HCT116 (cell line): ENCODE results near the gene ARFGAP3. TPM values are rescaled to one million over a fixed set of nuclear protein-coding genes. Genes with fewer than 3 reads are reported as not detected.

Experiments
- ATAC-seq: fragments of 200-7000 bp; cut with Tn5 transposase; 2 replicates; pipeline ENCODE4 v1.9.1; 2020; ENCODE audit warnings: mild to moderate bottlenecking, moderate library complexity
- BruUV-seq: library from RNA; stranded (reverse); fragments of 400-500 nt; replicated peaks from 2 replicates; lab custom pipeline; 2021; lab: Mats Ljungman, UMichigan
- CTCF ChIA-PET: fragments of 300-600 bp; sonication (Branson Sonifier 250); formaldehyde crosslinking; loops from one replicate; lab custom pipeline; 2021; ENCODE audit warnings: antibody characterized with exemption; lab: Charles Lee
- POLR2A ChIA-PET: fragments of 300-600, 350-600 bp; sonication (Branson Sonifier 250); formaldehyde crosslinking; loops from one replicate; lab custom pipeline; 2021; ENCODE audit warnings: antibody characterized with exemption; lab: Charles Lee
- RAD21 ChIA-PET, 2 experiments: fragments of 300-600 bp; sonication (Branson Sonifier 250); formaldehyde crosslinking; loops; one replicate each; lab custom pipeline; 2023; ENCODE audit warnings: low total read pairs in 2 of 2; ENCODE audit not compliant: uncharacterized antibody in 2 of 2, unreplicated experiment in 2 of 2, low non-redundant PET in 1 of 2; lab: Charles Lee
- DNase-seq: peaks from one replicate; pipeline ENCODE4 v3.0.0-alpha.2; 2010; ENCODE audit warnings: low read depth, low spot score
- H2AFZ ChIP-seq: fragments of 200-600 bp; shearing (Covaris generic), sonication (generic); 2 replicates; pipeline ENCODE4 v1.6.1; 2017; ENCODE audit warnings: low read depth, mixed run types, mixed read lengths, antibody characterized with exemption, low read length; ENCODE audit not compliant: poor library complexity, severe bottlenecking
- H3K27ac ChIP-seq: 2 replicates; pipeline ENCODE4 v1.5.1; 2012; ENCODE audit warnings: low read depth, low read length
- H3K27me3 ChIP-seq: fragments of 200-600 bp; sonication (generic); 2 replicates; pipeline ENCODE4 v1.6.1; 2016; ENCODE audit warnings: mixed run types, low read length, mixed read lengths; ENCODE audit not compliant: insufficient read depth
- H3K36me3 ChIP-seq, 2 experiments: fragments of 200-500 bp in 1 of 2; fragments of 200-600 bp in 1 of 2; sonication (Bioruptor generic) in 1 of 2; sonication (generic) in 1 of 2; 2 replicates each; pipeline versions ENCODE4 v1.5.1 to v1.6.1; 2014 to 2016; ENCODE audit warnings: low read length in 2 of 2, inconsistent platforms in 1 of 2, mixed read lengths in 1 of 2, mixed run types in 1 of 2; ENCODE audit not compliant: insufficient read depth in 2 of 2, control insufficient read depth in 1 of 2
- H3K4me1 ChIP-seq, 2 experiments: fragments of 200-600 bp in 1 of 2; sonication (generic) in 1 of 2; 2 replicates each; pipeline versions ENCODE4 v1.5.1 to v1.6.1; 2012 to 2017; ENCODE audit warnings: low read length in 2 of 2, inconsistent platforms in 1 of 2, mild to moderate bottlenecking in 1 of 2, mixed read lengths in 1 of 2, mixed run types in 1 of 2, moderate library complexity in 1 of 2; ENCODE audit not compliant: insufficient read depth in 2 of 2, control insufficient read depth in 1 of 2
- H3K4me2 ChIP-seq: fragments of 200-600 bp; sonication (generic); 2 replicates; pipeline ENCODE4 v1.6.1; 2017; ENCODE audit warnings: mixed run types, low read length, mixed read lengths
- H3K4me3 ChIP-seq, 2 experiments: fragments of 200-600 bp in 1 of 2; sonication (generic) in 1 of 2; replicated peaks in 1 of 2; 2 replicates each; pipeline ENCODE4 v1.5.1; 2011 to 2016; ENCODE audit warnings: low read length in 2 of 2, control low read depth in 1 of 2, low read depth in 1 of 2, mild to moderate bottlenecking in 1 of 2, mixed read lengths in 1 of 2, mixed run types in 1 of 2
- H3K79me2 ChIP-seq: fragments of 200-600 bp; sonication (generic); 2 replicates; pipeline ENCODE4 v1.6.1; 2017; ENCODE audit warnings: mild to moderate bottlenecking, mixed run types, low read length, moderate library complexity, mixed read lengths; ENCODE audit not compliant: insufficient read depth
- H3K9ac ChIP-seq: fragments of 200-600 bp; sonication (generic); 2 replicates; pipeline ENCODE4 v1.6.1; 2016; ENCODE audit warnings: low read length, mixed read lengths
- H3K9me2 ChIP-seq: fragments of 200-600 bp; sonication (generic), shearing (Covaris generic); 2 replicates; pipeline ENCODE4 v1.6.1; 2017; ENCODE audit warnings: mixed run types, mild to moderate bottlenecking, moderate library complexity; ENCODE audit not compliant: insufficient read depth
- H3K9me3 ChIP-seq, 2 experiments: fragments of 200-500 bp in 1 of 2; fragments of 200-600 bp in 1 of 2; sonication (Bioruptor generic) in 1 of 2; sonication (generic) in 1 of 2; 2 replicates each; pipeline ENCODE4 v1.6.1; 2014 to 2017; ENCODE audit warnings: low read length in 2 of 2, mixed read lengths in 2 of 2, inconsistent platforms in 1 of 2, low read depth in 1 of 2, mild to moderate bottlenecking in 1 of 2, mixed run types in 1 of 2, moderate library complexity in 1 of 2; ENCODE audit not compliant: control insufficient read depth in 1 of 2, insufficient read depth in 1 of 2
- H4K20me1 ChIP-seq: fragments of 200-600 bp; sonication (generic), shearing (Covaris generic); 2 replicates; pipeline ENCODE4 v1.6.1; 2017; ENCODE audit warnings: mixed run types, mild to moderate bottlenecking, moderate library complexity; ENCODE audit not compliant: insufficient read depth
- ATF3 ChIP-seq: IDR thresholded peaks from 2 replicates; pipeline ENCODE4 v1.6.1; 2012
- CBX3 ChIP-seq: IDR thresholded peaks from 2 replicates; pipeline ENCODE4 v1.6.1; 2012; ENCODE audit warnings: low read depth
- CEBPB ChIP-seq: IDR thresholded peaks from 2 replicates; pipeline ENCODE4 v1.6.1; 2012; ENCODE audit warnings: low read depth
- CTCF ChIP-seq, 3 experiments: fragments of 200-600 bp in 1 of 3; sonication (generic) in 1 of 3; IDR thresholded peaks in 2 of 3; conservative IDR thresholded peaks in 1 of 3; 2 replicates each; pipeline ENCODE4 v1.5.1; 2012 to 2017; ENCODE audit warnings: low read depth in 2 of 3, low read length in 2 of 3, antibody characterized with exemption in 1 of 3, borderline replicate concordance in 1 of 3, control low read depth in 1 of 3, mild to moderate bottlenecking in 1 of 3, mixed read lengths in 1 of 3, mixed run types in 1 of 3, moderate library complexity in 1 of 3; ENCODE audit not compliant: insufficient read depth in 1 of 3
- EGR1 ChIP-seq: IDR thresholded peaks from 2 replicates; pipeline ENCODE4 v1.6.1; 2012; ENCODE audit warnings: low read depth
- ELF1 ChIP-seq: IDR thresholded peaks from 2 replicates; pipeline ENCODE4 v1.6.1; 2012; ENCODE audit warnings: low read depth, borderline replicate concordance
- EZH2 ChIP-seq: fragments of 200-600 bp; sonication (generic); IDR thresholded peaks from 2 replicates; pipeline ENCODE4 v1.6.1; 2017; ENCODE audit warnings: antibody characterized with exemption, mixed run types
- EZH2phosphoT487 ChIP-seq: fragments of 200-600 bp; IDR thresholded peaks from 2 replicates; pipeline ENCODE4 v1.6.1; 2018; ENCODE audit warnings: antibody characterized with exemption, borderline replicate concordance
- MAX ChIP-seq: IDR thresholded peaks from 2 replicates; pipeline ENCODE4 v1.6.1; 2012
- POLR2A ChIP-seq: IDR thresholded peaks from 2 replicates; pipeline ENCODE4 v1.7.0; 2011; ENCODE audit warnings: borderline replicate concordance; ENCODE audit not compliant: insufficient read depth, insufficient read length; ENCODE audit errors: extremely low read depth
- POLR2AphosphoS5 ChIP-seq: IDR thresholded peaks from 2 replicates; pipeline ENCODE4 v1.6.1; 2011; ENCODE audit warnings: mild to moderate bottlenecking, low read depth, low read length, moderate library complexity
- RAD21 ChIP-seq: IDR thresholded peaks from 2 replicates; pipeline ENCODE4 v1.6.1; 2012; ENCODE audit warnings: low read depth, mild to moderate bottlenecking
- REST ChIP-seq: IDR thresholded peaks from 2 replicates; pipeline ENCODE4 v1.6.1; 2012; ENCODE audit warnings: low read depth
- SIN3A ChIP-seq: IDR thresholded peaks from 2 replicates; pipeline ENCODE4 v1.6.1; 2012; ENCODE audit warnings: low read depth
- SP1 ChIP-seq: IDR thresholded peaks from 2 replicates; pipeline ENCODE4 v1.6.1; 2012; ENCODE audit warnings: low read depth
- SRF ChIP-seq: IDR thresholded peaks from 2 replicates; pipeline ENCODE4 v1.6.1; 2012; ENCODE audit warnings: low read depth
- TCF7L2 ChIP-seq: IDR thresholded peaks from 2 replicates; pipeline ENCODE4 v1.7.0; 2011; ENCODE audit warnings: borderline replicate concordance, inconsistent platforms; ENCODE audit not compliant: insufficient read depth, insufficient read length; ENCODE audit errors: extremely low read depth
- YY1 ChIP-seq: IDR thresholded peaks from 2 replicates; pipeline ENCODE4 v1.6.1; 2011; ENCODE audit warnings: low read length, low read depth, moderate library complexity, mild to moderate bottlenecking; ENCODE audit not compliant: insufficient replicate concordance; ENCODE audit errors: extremely low read depth
- ZBTB33 ChIP-seq: IDR thresholded peaks from 2 replicates; pipeline ENCODE4 v1.6.1; 2011; ENCODE audit warnings: mild to moderate bottlenecking, low read length, moderate library complexity; ENCODE audit not compliant: insufficient replicate concordance; ENCODE audit errors: extremely low read depth
- ZNF274 ChIP-seq: fragments of 200-500 bp; sonication (Bioruptor generic); IDR thresholded peaks from 2 replicates; pipeline ENCODE4 v1.6.1; 2014; ENCODE audit warnings: mild to moderate bottlenecking, low read depth, low read length, inconsistent platforms
- intact Hi-C: fragments of 100-400 bp; cut with micrococcal nuclease; formaldehyde crosslinking; loops from 2 replicates; pipeline ENCODE4 v1.10.0; 2022
- total RNA-seq: library from RNA; stranded (reverse); gene quantifications from one replicate; pipeline ENCODE4 v1.2.1, GENCODE V29; 2021; ENCODE audit not compliant: unreplicated experiment

Gene ARFGAP3
- total RNA-seq, 1 experiment from 2014 or later = 15.4 TPM

DNA sequence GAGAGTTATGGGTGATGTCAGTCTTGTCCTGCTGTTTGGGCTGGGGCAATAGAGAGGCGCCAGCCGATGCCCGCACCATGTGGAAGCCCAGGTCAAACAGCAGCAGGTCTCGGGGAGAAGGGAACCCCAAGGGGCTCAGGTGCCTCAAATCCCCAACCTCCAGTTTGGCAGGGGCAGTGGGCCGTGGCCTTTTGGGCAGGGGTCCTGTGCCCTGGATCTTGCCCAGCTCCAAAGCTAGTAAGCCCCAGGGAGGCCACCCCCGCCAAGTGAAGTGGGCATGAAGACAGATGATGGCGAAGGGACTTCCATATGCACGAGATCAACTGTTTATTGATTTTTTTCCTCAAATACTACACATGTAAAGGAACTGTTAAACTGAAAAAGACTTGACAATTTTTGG is 12.4 kb upstream of the ARFGAP3 start:
- Histone ChIP-seq H3K9me2 (no peaks in the 10 kb centered on the region), H3K79me2 (no peaks in the 10 kb centered on the region), H3K27me3 (no peaks in the 10 kb centered on the region), H3K4me1 (peaks cover 0 to 12% of the 10 kb centered on the region in 2 experiments; a peak in 2 of 4 replicates), H3K27ac (no peak overlapping the region), H4K20me1 (no peaks in the 10 kb centered on the region), H2AFZ (no peak overlapping the region), H3K9ac (no peak overlapping the region), H3K9me3 (no peaks in the 10 kb centered on the region), H3K4me2 (no peak overlapping the region), H3K36me3 (peaks cover 3 to 10% of the 10 kb centered on the region in 2 experiments; a peak in 3 of 4 replicates), H3K4me3 (no peak overlapping the region)
- DNase-seq (no peak), ATAC-seq (no peak)
- ChIA-PET RAD21 (no interaction called here), POLR2A (no interaction called here), CTCF (interaction anchor here (0.6 kb wide), 1 partner anchor 153 kb away, joined by 3 read pairs; no protein-coding TSS in a partner anchor)
- intact Hi-C loops = loop anchor here (5.0 to 10.0 kb wide), 2 partner anchors 87 to 235 kb away; no protein-coding TSS in a partner anchor
- no TSS peak for BruUV-seq
- no peak for TF ChIP-seq RAD21
- no peak for TF ChIP-seq TCF7L2
- no peak for TF ChIP-seq CBX3
- TF ChIP-seq SIN3A = no peak
- TF ChIP-seq POLR2A = no peak
- no peak for TF ChIP-seq ZBTB33
- no peak for TF ChIP-seq REST
- TF ChIP-seq MAX = no peak
- TF ChIP-seq YY1 = no peak
- no peak for TF ChIP-seq SP1
- no peak for TF ChIP-seq ELF1
- TF ChIP-seq ZNF274 = no peak
- TF ChIP-seq SRF = no peak
- no peak for TF ChIP-seq ATF3
- no peak for TF ChIP-seq CTCF (IDR thresholded peaks at IDR 0.05 in 2 of 3, conservative IDR thresholded peaks at IDR 0.05 in 1 of 3; ENCODE audit: borderline replicate concordance in 1 of 3, insufficient read depth in 1 of 3, low read depth in 2 of 3, low read length in 2 of 3)
- no peak for TF ChIP-seq POLR2AphosphoS5
- TF ChIP-seq EGR1 = no peak
- TF ChIP-seq CEBPB = no peak
- no peak for TF ChIP-seq EZH2
- no peak for TF ChIP-seq EZH2phosphoT487
